HEK293 (cell line): ENCODE results near the gene ENO2.

ENCODE experiments used
- FEZF1 ChIP-seq: fragments of 450-650 bp; formaldehyde crosslinking; IDR thresholded peaks from 2 replicates; pipeline ENCODE4 v1.5.1; 2016; ENCODE audit warnings: missing biosample characterization, missing genetic modification characterization
- GLI4 ChIP-seq: fragments of 450-650 bp; formaldehyde crosslinking; IDR thresholded peaks from 2 replicates; pipeline ENCODE4 v1.5.1; 2016; ENCODE audit warnings: missing biosample characterization, missing genetic modification characterization
- GLIS2 ChIP-seq: fragments of 450-650 bp; formaldehyde crosslinking; IDR thresholded peaks from 2 replicates; pipeline ENCODE4 v1.5.1; 2016; ENCODE audit warnings: missing biosample characterization, missing genetic modification characterization
- HOXD13 ChIP-seq: sonication (generic); formaldehyde crosslinking; IDR thresholded peaks from 2 replicates; pipeline ENCODE4 v1.8.0; 2022; ENCODE audit warnings: missing genetic modification reagents, borderline replicate concordance
- KLF1 ChIP-seq: fragments of 450-650 bp; formaldehyde crosslinking; IDR thresholded peaks from 2 replicates; pipeline ENCODE4 v1.5.1; 2016; ENCODE audit warnings: missing biosample characterization, missing genetic modification characterization
- PRDM1 ChIP-seq: fragments of 450-650 bp; formaldehyde crosslinking; IDR thresholded peaks from 2 replicates; pipeline ENCODE4; 2016; ENCODE audit warnings: missing biosample characterization, missing genetic modification characterization
- SALL2 ChIP-seq: fragments of 450-650 bp; formaldehyde crosslinking; IDR thresholded peaks from 2 replicates; pipeline ENCODE4 v1.5.0; 2017; ENCODE audit warnings: missing biosample characterization, mild to moderate bottlenecking, missing genetic modification characterization, borderline replicate concordance
- SETDB1 ChIP-seq: IDR thresholded peaks from one replicate; pipeline ENCODE4 v1.6.1; 2017; ENCODE audit warnings: mild to moderate bottlenecking, low read length, moderate library complexity, mixed read lengths; ENCODE audit not compliant: insufficient read length
- SP2 ChIP-seq: fragments of 450-650 bp; formaldehyde crosslinking; IDR thresholded peaks from 2 replicates; pipeline ENCODE4 v1.5.1; 2016; ENCODE audit warnings: missing biosample characterization, missing genetic modification characterization
- WT1 ChIP-seq: fragments of 450-650 bp; formaldehyde crosslinking; IDR thresholded peaks from 2 replicates; pipeline ENCODE4 v1.5.1; 2016; ENCODE audit warnings: missing biosample characterization, missing genetic modification characterization
- ZBTB20 ChIP-seq: fragments of 450-650 bp; formaldehyde crosslinking; IDR thresholded peaks from 2 replicates; pipeline ENCODE4 v1.5.1; 2016; ENCODE audit warnings: missing biosample characterization, missing genetic modification characterization
- ZBTB48 ChIP-seq: fragments of 450-650 bp; formaldehyde crosslinking; IDR thresholded peaks from 2 replicates; pipeline ENCODE4 v1.5.1; 2016; ENCODE audit warnings: missing biosample characterization, missing genetic modification characterization
- ZNF10 ChIP-seq: fragments of 450-650 bp; formaldehyde crosslinking; IDR thresholded peaks from 2 replicates; pipeline ENCODE4 v1.5.1; 2017; ENCODE audit warnings: missing biosample characterization, missing genetic modification characterization
- ZNF112 ChIP-seq: fragments of 450-650 bp; formaldehyde crosslinking; IDR thresholded peaks from 2 replicates; pipeline ENCODE4 v1.5.0; 2017; ENCODE audit warnings: missing biosample characterization, missing genetic modification characterization
- ZNF132 ChIP-seq: fragments of 450-650 bp; formaldehyde crosslinking; IDR thresholded peaks from 2 replicates; pipeline ENCODE4 v1.5.1; 2017; ENCODE audit warnings: missing biosample characterization, missing genetic modification characterization, borderline replicate concordance
- ZNF133 ChIP-seq: fragments of 450-650 bp; formaldehyde crosslinking; IDR thresholded peaks from 2 replicates; pipeline ENCODE4 v1.5.1; 2016; ENCODE audit warnings: missing biosample characterization, missing genetic modification characterization
- ZNF16 ChIP-seq: fragments of 450-650 bp; formaldehyde crosslinking; IDR thresholded peaks from 2 replicates; pipeline ENCODE4 v1.5.1; 2016; ENCODE audit warnings: low read depth, missing biosample characterization, missing genetic modification characterization
- ZNF19 ChIP-seq: fragments of 450-650 bp; formaldehyde crosslinking; IDR thresholded peaks from 2 replicates; pipeline ENCODE4; 2016; ENCODE audit warnings: missing biosample characterization, missing genetic modification characterization, low read depth
- ZNF2 ChIP-seq: fragments of 450-650 bp; formaldehyde crosslinking; IDR thresholded peaks from 2 replicates; pipeline ENCODE4 v1.5.1; 2016; ENCODE audit warnings: missing biosample characterization, missing genetic modification characterization
- ZNF239 ChIP-seq: fragments of 450-650 bp; formaldehyde crosslinking; IDR thresholded peaks from 2 replicates; pipeline ENCODE4 v1.5.1; 2016; ENCODE audit warnings: missing biosample characterization, missing genetic modification characterization
- ZNF248 ChIP-seq: fragments of 450-650 bp; formaldehyde crosslinking; IDR thresholded peaks from 2 replicates; pipeline ENCODE4 v1.5.1; 2017; ENCODE audit warnings: missing biosample characterization, missing genetic modification characterization
- ZNF292 ChIP-seq: fragments of 450-650 bp; formaldehyde crosslinking; IDR thresholded peaks from 2 replicates; pipeline ENCODE4 v1.5.1; 2016; ENCODE audit warnings: low read depth, missing biosample characterization, missing genetic modification characterization, borderline replicate concordance
- ZNF335 ChIP-seq: fragments of 450-650 bp; formaldehyde crosslinking; conservative IDR thresholded peaks from 2 replicates; pipeline ENCODE4 v1.5.1; 2016; ENCODE audit warnings: missing biosample characterization, missing genetic modification characterization
- ZNF473 ChIP-seq: fragments of 450-650 bp; formaldehyde crosslinking; IDR thresholded peaks from 2 replicates; pipeline ENCODE4 v1.5.1; 2017; ENCODE audit warnings: missing biosample characterization, missing genetic modification characterization
- ZNF501 ChIP-seq: fragments of 450-650 bp; formaldehyde crosslinking; IDR thresholded peaks from 2 replicates; pipeline ENCODE4 v1.5.1; 2016; ENCODE audit warnings: missing biosample characterization, missing genetic modification characterization
- ZNF521 ChIP-seq: fragments of 450-650 bp; formaldehyde crosslinking; IDR thresholded peaks from 2 replicates; pipeline ENCODE4 v1.5.1; 2017; ENCODE audit warnings: missing biosample characterization, mild to moderate bottlenecking, missing genetic modification characterization
- ZNF558 ChIP-seq: fragments of 450-650 bp; formaldehyde crosslinking; IDR thresholded peaks from 2 replicates; pipeline ENCODE4 v1.5.1; 2016; ENCODE audit warnings: missing biosample characterization, missing genetic modification characterization
- ZNF600 ChIP-seq: fragments of 450-650 bp; formaldehyde crosslinking; IDR thresholded peaks from 2 replicates; pipeline ENCODE4 v1.5.1; 2016; ENCODE audit warnings: missing biosample characterization, missing genetic modification characterization
- ZNF629 ChIP-seq: fragments of 450-650 bp; formaldehyde crosslinking; IDR thresholded peaks from 2 replicates; pipeline ENCODE4 v1.5.1; 2017; ENCODE audit warnings: missing biosample characterization, missing genetic modification characterization
- ZNF747 ChIP-seq: fragments of 450-650 bp; formaldehyde crosslinking; IDR thresholded peaks from 2 replicates; pipeline ENCODE4 v1.5.1; 2016; ENCODE audit warnings: missing biosample characterization, missing genetic modification characterization
- ZNF768 ChIP-seq: fragments of 450-650 bp; formaldehyde crosslinking; IDR thresholded peaks from 2 replicates; pipeline ENCODE4 v1.5.1; 2018; ENCODE audit warnings: missing biosample characterization, mild to moderate bottlenecking, missing genetic modification characterization
- ZNF785 ChIP-seq: fragments of 450-650 bp; formaldehyde crosslinking; IDR thresholded peaks from 2 replicates; pipeline ENCODE4 v1.5.1; 2016; ENCODE audit warnings: missing biosample characterization, missing genetic modification characterization
- TF ChIP-seq, protein P1 (sequence below): fragments of 450-650 bp; formaldehyde crosslinking; IDR thresholded peaks from 2 replicates; pipeline ENCODE4 v1.5.1; 2017; ENCODE audit warnings: missing biosample characterization, missing genetic modification characterization
- TF ChIP-seq, protein P2 (sequence below): fragments of 450-650 bp; formaldehyde crosslinking; optimal IDR thresholded peaks from 2 replicates; pipeline ENCODE3; 2016; ENCODE audit warnings: missing biosample characterization, mild to moderate bottlenecking, missing genetic modification characterization
- TF ChIP-seq, protein P3 (sequence below): fragments of 450-650 bp; formaldehyde crosslinking; IDR thresholded peaks from 2 replicates; pipeline ENCODE4 v1.5.1; 2017; ENCODE audit warnings: missing biosample characterization, mild to moderate bottlenecking, missing genetic modification characterization, moderate library complexity
- TF ChIP-seq, protein P4 (sequence below): fragments of 450-650 bp; formaldehyde crosslinking; IDR thresholded peaks from 2 replicates; pipeline ENCODE4 v1.5.1; 2016; ENCODE audit warnings: missing biosample characterization, missing genetic modification characterization

The ENO2 gene

DNA sequence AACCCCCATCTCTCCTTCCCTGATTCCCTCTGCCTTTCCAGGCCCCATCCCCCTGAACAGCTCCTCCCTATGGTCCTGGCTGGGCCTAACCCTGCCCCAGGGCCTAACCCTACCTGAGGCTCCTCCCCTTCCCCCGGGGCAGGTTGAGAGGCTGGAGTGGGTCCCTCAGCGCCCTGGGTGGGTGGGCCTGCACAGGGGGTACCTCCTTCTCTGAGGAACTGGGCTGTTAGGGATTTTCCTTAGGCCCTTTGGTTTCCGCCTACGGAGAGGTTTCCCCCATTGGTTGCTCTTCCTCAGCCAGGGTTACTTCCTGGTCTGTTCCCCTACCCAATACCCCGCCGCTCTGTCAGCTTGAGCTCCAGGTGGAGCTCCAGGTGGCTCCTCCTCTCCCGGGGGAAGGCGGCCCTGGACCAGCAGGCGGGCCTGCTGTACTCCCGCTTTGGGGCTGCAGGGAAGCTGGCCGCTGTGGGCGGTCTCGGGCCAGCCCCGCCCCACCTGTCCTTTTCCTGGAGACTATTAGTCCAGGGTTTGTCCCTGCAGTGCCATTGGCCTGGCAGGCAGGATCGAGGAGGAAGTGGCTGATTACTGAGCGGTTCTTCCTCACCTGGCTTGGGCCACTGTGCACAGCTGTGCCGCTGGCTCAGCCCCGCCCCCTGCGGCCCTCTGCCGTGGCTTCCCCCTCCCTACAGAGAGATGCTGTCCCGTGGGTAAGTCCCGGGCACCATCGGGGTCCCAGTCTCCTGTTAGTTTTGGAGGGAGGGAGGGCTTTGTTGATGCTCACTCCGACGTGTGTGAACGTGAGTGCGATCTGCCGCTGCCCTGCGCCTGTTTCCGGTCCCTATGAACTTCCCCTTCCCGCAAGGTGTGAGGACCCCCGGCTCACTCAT lies 31.9 kb downstream of the ENO2 start (continued):
- TF ChIP-seq, protein P1, sequence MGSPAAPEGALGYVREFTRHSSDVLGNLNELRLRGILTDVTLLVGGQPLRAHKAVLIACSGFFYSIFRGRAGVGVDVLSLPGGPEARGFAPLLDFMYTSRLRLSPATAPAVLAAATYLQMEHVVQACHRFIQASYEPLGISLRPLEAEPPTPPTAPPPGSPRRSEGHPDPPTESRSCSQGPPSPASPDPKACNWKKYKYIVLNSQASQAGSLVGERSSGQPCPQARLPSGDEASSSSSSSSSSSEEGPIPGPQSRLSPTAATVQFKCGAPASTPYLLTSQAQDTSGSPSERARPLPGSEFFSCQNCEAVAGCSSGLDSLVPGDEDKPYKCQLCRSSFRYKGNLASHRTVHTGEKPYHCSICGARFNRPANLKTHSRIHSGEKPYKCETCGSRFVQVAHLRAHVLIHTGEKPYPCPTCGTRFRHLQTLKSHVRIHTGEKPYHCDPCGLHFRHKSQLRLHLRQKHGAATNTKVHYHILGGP (tag by site-specific recombination) = no peak
- TF ChIP-seq ZBTB20 (tag by site-specific recombination) (peak; percentile 89), SP2 (tag by site-specific recombination) (peak; percentile 97), ZNF768 (tag by site-specific recombination) (no peak), GLI4 (tag by site-specific recombination) (no peak), ZNF335 (tag by site-specific recombination) (peak; percentile 56; the same call in 1 of the 2 replicates), SETDB1 (no peak), ZBTB48 (tag by site-specific recombination) (peak; percentile 43; the same call in 1 of the 2 replicates), ZNF600 (peak; percentile 28; the same call in 1 of the 2 replicates), ZNF629 (tag by site-specific recombination) (no peak), ZNF521 (tag by site-specific recombination) (no peak), FEZF1 (tag by site-specific recombination) (peak; percentile 54; the same call in 1 of the 2 replicates), ZNF16 (tag by site-specific recombination) (no peak), ZNF501 (no peak; the same call in 1 of the 2 replicates), ZNF248 (tag by site-specific recombination) (no peak), ZNF558 (tag by site-specific recombination) (no peak), KLF1 (tag by site-specific recombination) (no peak), ZNF112 (tag by site-specific recombination) (no peak), ZNF10 (no peak), ZNF19 (tag by site-specific recombination) (no peak), SALL2 (tag by site-specific recombination) (no peak), ZNF239 (tag by site-specific recombination) (no peak), ZNF747 (tag by site-specific recombination) (no peak), ZNF132 (tag by site-specific recombination) (no peak), PRDM1 (tag by site-specific recombination) (no peak), ZNF133 (tag by site-specific recombination) (no peak), ZNF785 (tag by site-specific recombination) (no peak), ZNF473 (tag by site-specific recombination) (no peak), WT1 (tag by site-specific recombination) (no peak), ZNF2 (peak; percentile 37; the same call in 1 of the 2 replicates), HOXD13 (CRISPR knock-in tag) (no peak), ZNF292 (tag by site-specific recombination) (no peak), GLIS2 (tag by site-specific recombination) (peak; percentile 65)
- TF ChIP-seq, protein P2, sequence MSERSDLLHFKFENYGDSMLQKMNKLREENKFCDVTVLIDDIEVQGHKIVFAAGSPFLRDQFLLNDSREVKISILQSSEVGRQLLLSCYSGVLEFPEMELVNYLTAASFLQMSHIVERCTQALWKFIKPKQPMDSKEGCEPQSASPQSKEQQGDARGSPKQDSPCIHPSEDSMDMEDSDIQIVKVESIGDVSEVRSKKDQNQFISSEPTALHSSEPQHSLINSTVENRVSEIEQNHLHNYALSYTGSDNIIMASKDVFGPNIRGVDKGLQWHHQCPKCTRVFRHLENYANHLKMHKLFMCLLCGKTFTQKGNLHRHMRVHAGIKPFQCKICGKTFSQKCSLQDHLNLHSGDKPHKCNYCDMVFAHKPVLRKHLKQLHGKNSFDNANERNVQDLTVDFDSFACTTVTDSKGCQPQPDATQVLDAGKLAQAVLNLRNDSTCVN (tag by site-specific recombination) = peak; percentile 10
- TF ChIP-seq, protein P3, sequence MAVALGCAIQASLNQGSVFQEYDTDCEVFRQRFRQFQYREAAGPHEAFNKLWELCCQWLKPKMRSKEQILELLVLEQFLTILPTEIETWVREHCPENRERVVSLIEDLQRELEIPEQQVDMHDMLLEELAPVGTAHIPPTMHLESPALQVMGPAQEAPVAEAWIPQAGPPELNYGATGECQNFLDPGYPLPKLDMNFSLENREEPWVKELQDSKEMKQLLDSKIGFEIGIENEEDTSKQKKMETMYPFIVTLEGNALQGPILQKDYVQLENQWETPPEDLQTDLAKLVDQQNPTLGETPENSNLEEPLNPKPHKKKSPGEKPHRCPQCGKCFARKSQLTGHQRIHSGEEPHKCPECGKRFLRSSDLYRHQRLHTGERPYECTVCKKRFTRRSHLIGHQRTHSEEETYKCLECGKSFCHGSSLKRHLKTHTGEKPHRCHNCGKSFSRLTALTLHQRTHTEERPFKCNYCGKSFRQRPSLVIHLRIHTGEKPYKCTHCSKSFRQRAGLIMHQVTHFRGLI (tag by site-specific recombination) = no peak
- TF ChIP-seq, protein P4, sequence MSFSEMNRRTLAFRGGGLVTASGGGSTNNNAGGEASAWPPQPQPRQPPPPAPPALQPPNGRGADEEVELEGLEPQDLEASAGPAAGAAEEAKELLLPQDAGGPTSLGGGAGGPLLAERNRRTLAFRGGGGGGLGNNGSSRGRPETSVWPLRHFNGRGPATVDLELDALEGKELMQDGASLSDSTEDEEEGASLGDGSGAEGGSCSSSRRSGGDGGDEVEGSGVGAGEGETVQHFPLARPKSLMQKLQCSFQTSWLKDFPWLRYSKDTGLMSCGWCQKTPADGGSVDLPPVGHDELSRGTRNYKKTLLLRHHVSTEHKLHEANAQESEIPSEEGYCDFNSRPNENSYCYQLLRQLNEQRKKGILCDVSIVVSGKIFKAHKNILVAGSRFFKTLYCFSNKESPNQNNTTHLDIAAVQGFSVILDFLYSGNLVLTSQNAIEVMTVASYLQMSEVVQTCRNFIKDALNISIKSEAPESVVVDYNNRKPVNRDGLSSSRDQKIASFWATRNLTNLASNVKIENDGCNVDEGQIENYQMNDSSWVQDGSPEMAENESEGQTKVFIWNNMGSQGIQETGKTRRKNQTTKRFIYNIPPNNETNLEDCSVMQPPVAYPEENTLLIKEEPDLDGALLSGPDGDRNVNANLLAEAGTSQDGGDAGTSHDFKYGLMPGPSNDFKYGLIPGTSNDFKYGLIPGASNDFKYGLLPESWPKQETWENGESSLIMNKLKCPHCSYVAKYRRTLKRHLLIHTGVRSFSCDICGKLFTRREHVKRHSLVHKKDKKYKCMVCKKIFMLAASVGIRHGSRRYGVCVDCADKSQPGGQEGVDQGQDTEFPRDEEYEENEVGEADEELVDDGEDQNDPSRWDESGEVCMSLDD = no peak
